GM12875 (cell line): ENCODE measurements around the gene EID3.

Experiments
- H3K4me3 ChIP-seq: one replicate; pipeline ENCODE4 v1.5.1; 2011; ENCODE audit warnings: low read depth, low read length, control low read depth
- CTCF ChIP-seq: IDR thresholded peaks from 2 replicates; pipeline ENCODE4 v1.5.1; 2011; ENCODE audit warnings: low read depth, mild to moderate bottlenecking, control low read depth, inconsistent platforms, low read length, moderate library complexity, borderline replicate concordance; ENCODE audit not compliant: insufficient read depth

The EID3 gene

DNA sequence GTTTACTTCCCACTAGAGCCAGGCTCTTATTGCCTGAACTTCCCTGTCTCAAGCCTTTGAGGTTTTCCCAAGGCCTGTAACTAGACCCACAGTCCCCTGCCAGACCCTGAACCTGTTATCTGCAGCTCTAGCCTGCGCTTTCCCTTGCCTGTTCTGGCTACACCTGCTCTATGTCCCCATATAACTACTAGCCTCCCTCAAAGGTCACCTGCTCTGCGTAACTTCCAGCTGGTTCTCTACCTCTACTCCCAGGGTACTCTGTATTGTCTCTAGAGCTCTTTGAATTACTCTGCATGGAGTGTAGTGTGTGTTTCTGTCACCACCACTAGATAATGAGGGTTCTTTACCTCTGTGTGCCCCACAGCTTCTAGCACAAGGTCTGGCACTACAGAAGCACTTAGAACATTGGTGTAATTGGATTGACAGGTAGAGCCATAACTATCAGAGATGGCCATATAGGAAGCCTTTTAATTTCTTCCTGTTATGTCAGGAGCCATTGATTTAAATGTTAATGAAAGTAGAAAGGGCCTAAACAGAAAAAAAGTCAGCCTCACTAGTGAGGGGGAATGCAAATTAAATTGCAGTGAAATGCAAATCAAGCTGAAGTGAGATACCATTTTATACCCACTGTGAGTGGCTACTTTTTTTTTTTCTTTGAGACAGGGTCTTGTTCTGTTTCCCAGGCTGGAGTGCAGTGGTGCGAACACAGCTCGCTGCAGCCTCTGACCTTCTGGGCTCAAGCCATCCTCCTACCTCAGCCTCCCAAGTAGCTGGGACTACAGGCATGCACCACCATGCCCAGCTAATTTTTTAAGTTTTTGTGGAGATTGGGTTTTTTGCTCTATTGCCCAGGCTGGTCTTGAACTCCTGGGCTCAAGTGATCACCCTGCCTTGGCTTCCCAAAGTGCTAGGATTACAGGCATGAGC is 47.8 kb downstream of the EID3 start:
- no peak for TF ChIP-seq CTCF
- no peak overlapping the region for H3K4me3 ChIP-seq

GRCh38 chr12:104352106-104352713 is 48.7 kb downstream of the EID3 start:
- no peak overlapping the region for H3K4me3 ChIP-seq
- TF ChIP-seq CTCF, result no peak

DNA sequence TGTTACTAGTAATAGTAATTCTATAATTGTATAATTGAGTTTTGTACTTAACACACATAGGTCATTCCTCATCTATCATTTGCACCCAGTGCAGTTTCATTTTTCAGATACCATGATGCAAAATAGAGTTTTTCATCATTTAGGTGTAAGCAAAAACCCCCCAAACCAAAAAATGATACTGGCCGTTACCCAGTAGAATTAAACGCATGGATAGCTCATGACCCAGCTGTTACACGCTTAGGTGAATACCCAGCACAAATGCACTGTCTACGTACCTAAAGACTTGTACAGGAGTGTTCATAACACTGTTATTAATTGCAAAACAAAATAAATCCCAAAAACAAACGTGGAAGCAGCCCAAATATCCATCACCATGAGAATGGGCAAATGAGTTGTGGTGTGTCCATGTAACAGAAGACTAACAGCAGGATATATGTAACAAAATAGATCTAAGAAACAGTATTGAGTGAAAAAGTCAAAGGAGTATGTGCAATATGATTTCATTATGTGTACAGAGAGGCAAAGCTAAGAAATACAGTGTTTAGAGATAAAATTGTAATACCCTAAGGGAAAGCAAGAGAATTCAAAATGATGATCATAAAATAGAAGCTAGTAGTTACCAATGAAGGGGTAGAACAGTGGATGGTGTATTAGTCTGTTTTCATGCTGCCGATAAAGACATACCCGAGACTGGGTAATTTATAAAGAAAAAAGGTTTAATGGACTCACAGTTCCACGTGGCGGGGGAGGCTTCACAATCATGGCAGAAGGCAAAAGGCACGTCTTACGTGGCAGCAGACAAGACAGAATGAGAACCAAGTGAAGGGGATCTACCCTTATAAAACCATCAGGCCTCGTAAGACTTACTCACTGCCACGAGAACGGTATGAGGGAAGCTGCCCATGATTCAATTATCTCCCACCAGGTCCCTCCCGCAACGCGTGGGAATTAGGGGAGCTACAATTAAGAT is 49.8 kb downstream of the EID3 start:
- no peak for TF ChIP-seq CTCF
- no peak overlapping the region for H3K4me3 ChIP-seq

- no peak overlapping the region for H3K4me3 ChIP-seq
- no peak for TF ChIP-seq CTCF
These were observed 50.8 kb downstream of the EID3 start for GRCh38 chr12:104354167-104354867.
